GM21737 (cell line): ENCODE measurements around the gene ABTB2.
A peak's percentile ranks its signal among the peaks of the same experiment; 100 is the strongest.

Experiments
- ATAC-seq: cut with Tn5 transposase; IDR thresholded peaks from one replicate; pipeline ENCODE4 v1.9.1; 2021; ENCODE audit warnings: mild to moderate bottlenecking, moderate library complexity; ENCODE audit not compliant: unreplicated experiment

Gene ABTB2

GRCh38 chr11:34178209-34178821 lies 179.5 kb downstream of the ABTB2 start:
- ATAC-seq = no peak

DNA sequence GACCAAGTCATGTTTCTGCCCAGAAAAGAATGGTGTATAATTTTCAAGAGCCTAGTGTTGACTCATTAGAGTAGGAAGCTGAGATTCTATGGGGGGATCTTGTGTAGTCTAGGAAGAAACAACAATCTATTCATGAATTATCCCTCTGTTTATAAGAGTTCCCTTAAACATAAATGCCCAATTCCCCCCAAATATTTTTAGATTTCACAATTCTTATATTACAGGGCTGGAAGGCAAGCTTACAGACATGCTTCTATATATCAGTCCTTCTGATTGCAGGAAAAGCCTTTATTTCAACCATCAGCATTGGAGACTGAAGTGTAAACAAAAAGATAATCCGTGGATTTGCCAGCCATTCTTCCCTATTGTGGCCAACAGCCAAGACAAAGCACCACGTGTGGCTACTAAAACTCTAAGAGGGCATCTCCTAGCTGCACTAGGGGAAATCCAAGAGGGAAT lies 181.0 kb downstream of the ABTB2 start:
- no peak for ATAC-seq

- peak; percentile 46 for ATAC-seq
These were observed 182.4 kb downstream of the ABTB2 start for GRCh38 chr11:34175284-34176019.

- peak; percentile 72 for ATAC-seq
These were observed 183.3 kb downstream of the ABTB2 start for GRCh38 chr11:34174412-34175041.

GRCh38 chr11:34173050-34173449 lies 184.8 kb downstream of the ABTB2 start:
- no peak for ATAC-seq

GRCh38 chr11:34169686-34170085 lies 188.1 kb downstream of the ABTB2 start:
- ATAC-seq = no peak

GRCh38 chr11:34168642-34169420 lies 189.0 kb downstream of the ABTB2 start:
- no peak for ATAC-seq

DNA sequence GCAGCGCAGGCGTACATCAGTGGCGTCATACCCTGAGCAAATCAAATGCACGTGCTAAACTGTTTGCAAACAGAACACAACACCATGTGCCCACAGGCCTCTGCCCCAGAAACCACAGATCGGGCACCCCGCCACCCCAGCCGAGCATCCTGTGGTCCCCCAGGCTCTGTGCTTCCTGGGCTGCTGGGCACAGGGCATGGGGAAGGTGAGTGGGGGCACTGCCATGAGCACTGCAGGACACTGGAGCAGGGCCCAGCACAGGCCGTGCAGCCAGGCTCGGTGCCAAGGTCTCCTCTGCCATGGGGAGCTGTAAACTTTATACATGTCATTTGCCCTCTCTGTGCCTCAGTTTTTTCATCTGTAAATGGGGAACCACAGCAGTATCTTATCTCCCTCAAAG lies 189.8 kb downstream of the ABTB2 start:
- ATAC-seq = no peak

DNA sequence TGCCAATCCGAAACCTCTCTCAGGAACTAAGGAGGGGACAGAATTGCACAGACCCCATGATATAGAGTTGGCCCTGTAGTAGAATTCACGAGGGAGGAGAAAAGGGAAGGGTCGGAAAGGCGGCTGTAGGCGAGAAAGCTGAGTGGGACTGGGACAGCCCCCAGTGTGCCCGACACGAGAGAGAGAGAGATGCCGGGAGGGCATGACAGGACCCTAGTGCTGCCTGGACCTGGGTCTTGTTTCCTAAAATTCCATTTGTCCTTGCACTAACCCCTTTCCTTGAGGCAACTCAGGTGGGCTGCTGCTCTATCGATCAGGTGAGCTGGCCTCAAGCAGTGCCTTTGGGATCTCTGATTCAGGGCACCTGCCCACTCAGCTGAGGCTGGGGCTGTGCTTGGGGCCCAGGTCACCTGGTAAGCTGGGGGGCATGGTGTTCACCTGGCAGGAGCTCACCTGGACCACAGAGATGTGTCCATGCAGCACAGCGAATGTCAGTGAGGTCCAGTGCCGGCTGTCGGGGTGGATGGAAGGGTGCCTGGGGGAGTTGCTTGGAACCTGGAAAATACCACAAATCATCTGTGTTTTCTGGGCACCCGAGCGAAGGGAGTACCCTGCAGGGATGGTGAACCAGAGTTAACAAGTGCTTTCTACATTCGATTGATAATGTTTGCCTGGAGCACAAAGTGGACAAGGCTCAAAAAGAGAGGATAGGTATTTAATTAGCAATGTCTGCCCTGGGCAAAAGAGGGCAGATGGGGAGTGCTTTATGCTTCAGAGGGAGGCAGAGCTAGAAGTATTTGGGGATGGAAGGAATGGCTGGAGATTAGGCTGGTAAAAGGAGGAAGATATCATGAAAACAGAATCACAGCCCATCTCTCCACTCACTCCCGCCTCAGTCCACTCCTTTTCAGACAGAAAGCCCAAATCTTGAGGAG lies 190.7 kb downstream of the ABTB2 start:
- ATAC-seq = no peak

GRCh38 chr11:34165786-34166555 lies 191.8 kb downstream of the ABTB2 start:
- ATAC-seq = no peak

DNA sequence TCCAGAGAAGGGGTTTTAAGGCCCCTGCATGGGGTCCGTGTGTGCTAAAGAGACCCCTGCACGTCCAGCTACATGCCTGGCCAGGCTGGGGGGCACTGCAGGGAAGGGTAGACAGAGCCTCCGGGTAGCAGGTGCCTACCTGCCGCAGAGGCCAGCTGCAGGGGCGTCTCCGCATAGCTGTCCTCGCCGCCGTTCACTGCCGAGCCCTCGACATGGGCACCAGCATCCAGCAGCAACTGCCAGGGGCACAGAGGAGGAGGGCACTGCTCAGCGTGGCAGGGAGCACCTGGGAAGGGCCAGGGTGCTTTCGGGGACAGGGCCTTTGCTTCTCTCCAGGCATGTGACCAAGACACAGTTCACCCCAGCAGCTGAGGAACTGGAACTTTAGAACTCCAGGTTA lies 192.7 kb downstream of the ABTB2 start:
- no peak for ATAC-seq

DNA sequence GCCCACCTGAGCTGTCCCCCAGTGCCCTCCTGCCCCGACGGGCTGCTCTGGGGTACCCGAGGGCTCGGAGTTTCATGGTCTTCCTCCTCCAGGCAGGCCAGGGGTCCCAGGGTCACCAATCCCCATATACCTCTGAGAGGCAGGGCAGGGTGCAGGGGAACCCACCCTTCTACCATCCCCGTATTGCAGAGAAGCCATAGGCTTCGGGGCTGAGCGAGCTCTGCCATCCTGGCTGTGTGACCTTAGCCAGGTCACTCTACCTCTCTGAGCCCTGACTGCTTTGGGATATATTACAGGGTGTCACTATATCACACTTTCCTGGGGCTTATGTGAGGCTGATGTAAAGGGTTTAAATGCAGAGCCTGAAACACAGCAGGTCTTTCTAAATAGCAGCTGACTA lies 195.0 kb downstream of the ABTB2 start:
- ATAC-seq = no peak

- no peak for ATAC-seq
These were observed 195.4 kb downstream of the ABTB2 start for GRCh38 chr11:34162493-34162820.

DNA sequence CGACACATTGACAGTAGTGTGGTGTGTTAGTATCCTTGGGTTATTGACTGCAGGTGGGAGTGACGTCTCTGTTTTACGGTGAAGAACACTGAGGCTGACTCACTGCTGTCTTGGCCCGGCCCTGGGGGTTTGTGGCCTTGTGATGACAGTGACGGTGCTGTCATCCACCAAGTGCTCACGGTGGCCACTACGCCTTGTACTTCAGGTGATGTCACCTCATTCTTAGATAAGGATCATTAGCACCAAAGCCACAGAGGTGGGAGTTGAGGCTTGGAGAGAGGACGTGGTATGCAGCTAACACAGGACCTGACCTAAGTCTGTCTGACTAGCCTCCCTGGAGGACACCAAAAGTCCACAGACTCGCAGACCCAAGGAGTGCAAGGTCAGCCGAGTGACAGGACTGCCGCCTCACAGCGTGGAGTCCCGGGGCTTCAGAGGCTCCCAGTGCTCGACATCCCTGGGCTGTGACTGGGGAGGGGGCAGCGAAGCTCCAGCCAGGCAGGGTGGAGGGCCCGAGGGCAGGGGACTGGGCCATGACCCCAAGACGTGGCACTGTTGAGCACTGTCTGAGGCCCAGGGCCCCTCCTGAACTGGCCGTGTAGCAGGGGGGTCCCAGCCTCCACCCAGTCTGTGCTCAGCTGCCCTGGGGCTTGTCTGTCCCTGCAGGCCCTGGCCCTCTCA lies 195.9 kb downstream of the ABTB2 start:
- no peak for ATAC-seq

DNA sequence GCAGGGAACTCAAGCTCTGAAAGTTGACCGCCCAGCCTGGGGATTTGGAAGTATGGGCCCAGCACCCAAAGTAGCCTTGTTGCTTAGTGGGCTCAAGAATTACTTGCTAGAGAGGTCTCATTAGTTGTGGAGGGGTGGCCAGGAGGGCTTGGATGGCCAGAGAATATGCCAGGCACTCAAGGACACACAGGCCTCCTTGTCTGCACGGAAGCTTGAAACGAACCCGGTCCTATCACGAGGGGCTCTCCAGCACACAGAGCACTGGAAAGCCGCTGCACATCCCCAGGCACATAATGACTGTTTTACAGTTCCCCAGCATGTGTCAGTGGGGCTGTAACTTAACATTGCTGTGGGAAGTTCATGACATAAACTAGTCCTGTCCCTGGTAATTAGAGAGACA lies 196.4 kb downstream of the ABTB2 start:
- ATAC-seq = no peak

DNA sequence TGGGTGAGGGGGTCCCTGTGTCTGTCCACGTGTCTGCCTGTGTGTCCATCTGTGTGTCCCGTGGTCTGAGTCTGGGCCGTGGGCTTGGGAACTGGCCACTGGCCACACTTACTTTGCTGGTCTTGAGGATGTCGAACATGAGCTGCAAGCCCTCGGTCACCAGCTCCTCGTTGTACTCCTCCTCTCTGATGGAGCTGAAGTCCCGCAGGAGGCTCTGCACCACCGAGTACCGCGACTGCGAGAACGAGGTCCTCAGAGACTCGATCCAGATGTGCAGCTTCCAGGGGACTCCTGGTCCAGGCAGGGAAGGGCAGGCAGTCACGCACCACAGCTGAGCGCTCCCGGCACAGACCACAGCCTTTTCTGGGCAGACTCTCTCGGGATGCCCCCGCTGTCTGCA lies 197.0 kb downstream of the ABTB2 start:
- no peak for ATAC-seq

GRCh38 chr11:34160049-34160721 lies 197.6 kb downstream of the ABTB2 start:
- no peak for ATAC-seq

GRCh38 chr11:34158661-34159060 lies 199.1 kb downstream of the ABTB2 start:
- ATAC-seq = no peak

DNA sequence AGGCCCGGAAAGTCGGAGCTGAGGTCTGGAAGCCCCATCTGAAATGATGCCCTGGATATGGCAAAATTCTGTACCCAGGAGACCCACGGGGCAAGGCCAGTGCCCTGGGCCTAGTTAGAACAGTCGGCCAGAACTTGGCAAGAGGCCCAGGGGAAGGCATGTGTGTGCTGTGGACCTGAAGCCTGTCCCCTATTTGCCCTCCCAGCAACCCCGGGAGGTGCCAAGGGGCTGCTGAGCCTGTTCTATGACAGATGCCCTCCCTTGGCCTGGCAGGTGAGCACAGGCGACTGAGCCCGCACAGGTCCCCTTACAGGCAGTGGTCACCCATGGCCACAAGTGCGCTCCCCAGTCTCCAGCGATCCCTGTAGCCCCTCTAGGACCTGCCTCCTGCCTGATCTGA lies 200.6 kb downstream of the ABTB2 start:
- ATAC-seq = no peak
